Measurements from ENCODE around the gene BMS1.
"Not testable (repeated sequence)": the region's sequence is repeated elsewhere in the genome, so short reads cannot be mapped to it uniquely, and the experiment has no call there.

The BMS1 gene

DNA sequence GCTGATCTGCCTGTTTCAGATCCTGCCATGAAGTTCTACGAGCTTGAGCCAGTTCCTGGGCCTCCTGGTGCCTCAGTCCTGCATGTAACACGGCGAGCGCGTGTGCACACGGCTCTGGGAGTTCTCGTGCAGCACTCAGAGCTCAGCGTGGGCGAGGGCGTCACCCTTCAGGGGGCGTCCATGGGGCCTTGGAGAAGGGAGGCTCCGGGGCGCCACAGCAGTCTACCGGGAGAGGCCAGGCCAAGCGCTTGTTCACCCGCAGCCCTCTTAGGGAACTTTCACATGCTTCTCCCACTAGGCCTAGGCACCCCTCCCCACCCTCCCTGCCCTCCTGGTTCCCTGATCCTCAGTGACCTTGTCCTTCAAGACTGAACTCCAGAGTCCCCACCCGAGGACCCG is 83.1 kb downstream of the BMS1 start:
- H3K36me3 Mint-ChIP-seq (ENCODE audit: low read depth), result no peaks in the 10 kb centered on the region
- H3K4me3 Mint-ChIP-seq, result no peak overlapping the region
- peaks cover 40% of the 10 kb centered on the region for H3K27me3 Mint-ChIP-seq (ENCODE audit: low read depth)
- no peak overlapping the region for H3K27ac Mint-ChIP-seq
- H3K9me3 Mint-ChIP-seq, result no peaks in the 10 kb centered on the region
- H3K4me1 Mint-ChIP-seq (ENCODE audit: low read depth), result peaks cover 3% of the 10 kb centered on the region

DNA sequence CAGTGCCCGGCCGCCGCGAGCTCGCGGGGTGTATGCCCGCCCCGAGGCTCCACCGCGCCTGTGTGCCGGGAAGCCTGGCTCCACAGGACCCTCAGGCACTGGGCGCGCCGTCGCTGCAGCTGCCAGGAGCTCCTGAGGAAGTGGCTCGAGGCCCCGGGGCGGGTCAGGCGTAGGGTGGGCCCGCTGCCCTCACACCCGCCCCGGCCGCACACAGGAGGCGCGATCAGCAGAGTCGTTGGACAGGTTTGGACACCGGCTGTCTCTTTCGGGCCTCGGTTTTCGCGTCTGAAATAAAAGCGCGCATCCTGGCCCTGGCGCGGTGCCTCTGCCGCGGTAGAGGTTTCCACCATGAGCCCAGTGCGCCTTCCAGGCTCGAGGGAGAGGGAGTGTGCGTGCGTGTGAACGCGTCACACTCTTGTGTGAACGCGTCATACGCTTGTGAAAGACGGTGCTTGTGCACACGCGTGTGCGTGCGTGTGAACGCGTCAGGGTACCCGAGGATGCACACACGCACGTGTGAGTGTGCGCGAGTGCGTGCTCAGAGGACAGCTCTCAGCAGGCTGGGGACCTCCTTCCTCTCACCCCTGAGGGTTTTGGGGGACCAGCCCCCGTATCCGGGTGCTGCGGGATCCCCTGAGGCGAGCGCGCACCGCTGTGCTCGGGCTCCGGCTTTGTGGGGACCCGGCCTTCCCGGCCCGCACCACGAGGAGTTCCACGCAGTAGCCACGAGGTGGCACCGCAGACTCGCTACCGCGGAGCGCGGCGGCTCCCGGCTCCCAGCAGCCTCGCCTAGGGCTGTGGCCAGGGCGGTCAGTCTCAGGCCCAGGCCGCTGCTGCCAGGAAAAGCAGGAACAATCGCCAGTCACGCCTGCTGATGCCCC is 83.8 kb downstream of the BMS1 start:
- Mint-ChIP-seq H3K36me3 (ENCODE audit: low read depth) (no peaks in the 10 kb centered on the region), H3K27ac (no peak overlapping the region), H3K4me3 (no peak overlapping the region), H3K4me1 (ENCODE audit: low read depth) (peaks cover 3% of the 10 kb centered on the region), H3K27me3 (ENCODE audit: low read depth) (peaks cover 40% of the 10 kb centered on the region), H3K9me3 (no peaks in the 10 kb centered on the region)

DNA sequence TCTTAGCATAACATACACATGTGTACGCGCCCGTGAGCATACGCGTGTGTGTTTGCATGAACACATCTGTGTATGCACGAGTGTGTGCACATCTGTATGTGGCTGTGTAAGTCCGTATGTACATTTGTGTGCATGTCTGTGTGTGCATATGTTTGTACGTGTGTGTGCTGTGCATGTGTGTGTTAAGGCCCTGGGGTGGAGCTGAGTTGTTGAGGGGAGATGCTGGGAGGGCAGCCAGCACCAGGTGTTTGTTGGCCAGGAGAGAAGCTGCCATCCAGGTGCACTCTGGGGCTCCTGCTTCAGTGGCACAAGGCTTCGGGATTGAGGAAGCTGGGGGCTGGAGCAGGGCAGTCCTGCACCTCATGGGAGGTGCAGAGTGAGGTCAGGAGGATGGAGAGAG is 85.0 kb downstream of the BMS1 start:
- Mint-ChIP-seq H3K4me3 (no peak overlapping the region), H3K4me1 (ENCODE audit: low read depth) (peaks cover 3% of the 10 kb centered on the region), H3K36me3 (ENCODE audit: low read depth) (no peaks in the 10 kb centered on the region), H3K27me3 (ENCODE audit: low read depth) (peaks cover 40% of the 10 kb centered on the region), H3K27ac (no peak overlapping the region), H3K9me3 (no peaks in the 10 kb centered on the region)

DNA sequence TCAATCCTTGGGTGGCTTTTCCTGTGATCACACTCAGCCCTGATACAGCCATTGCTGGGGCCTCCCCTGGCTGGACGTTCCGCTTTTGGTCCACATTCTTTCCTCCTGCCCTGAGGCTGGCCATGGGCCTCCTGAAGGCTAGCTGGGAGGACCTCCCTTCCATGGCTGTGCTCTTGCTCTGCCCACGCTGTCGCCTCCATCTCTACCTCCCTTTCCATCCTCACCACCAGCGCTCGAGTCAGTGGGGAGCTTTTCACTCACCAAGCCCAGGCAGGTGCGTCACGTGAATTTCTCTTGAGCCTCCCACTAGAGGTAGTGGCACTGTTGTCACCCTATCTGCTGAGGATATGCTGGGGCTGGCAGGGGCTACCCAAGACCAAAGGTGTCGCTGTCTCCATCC is 85.9 kb downstream of the BMS1 start:
- no peak overlapping the region for H3K27ac Mint-ChIP-seq
- H3K36me3 Mint-ChIP-seq (ENCODE audit: low read depth), result no peaks in the 10 kb centered on the region
- H3K4me1 Mint-ChIP-seq (ENCODE audit: low read depth), result peaks cover 3% of the 10 kb centered on the region
- H3K9me3 Mint-ChIP-seq, result no peaks in the 10 kb centered on the region
- peaks cover 34% of the 10 kb centered on the region for H3K27me3 Mint-ChIP-seq (ENCODE audit: low read depth)
- no peak overlapping the region for H3K4me3 Mint-ChIP-seq

DNA sequence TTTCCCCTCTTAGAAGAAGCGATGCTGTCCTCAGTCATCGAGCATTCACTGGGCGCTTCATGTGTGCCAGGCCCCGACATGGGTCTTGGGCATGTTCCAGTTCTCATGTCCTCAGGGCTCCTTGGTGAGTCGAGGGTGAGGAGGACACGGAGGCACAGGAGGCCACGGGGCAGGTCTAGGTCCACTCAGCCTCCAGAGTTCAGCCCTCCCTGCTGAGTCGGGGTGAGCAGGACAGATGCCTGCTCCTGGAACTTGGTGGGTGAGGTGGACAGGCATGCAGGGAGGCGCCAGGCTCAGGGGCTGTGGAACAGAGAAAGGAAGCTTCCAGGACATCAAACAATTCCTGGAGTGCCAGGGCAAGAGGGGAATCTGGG is 87.4 kb downstream of the BMS1 start:
- Mint-ChIP-seq H3K36me3 (ENCODE audit: low read depth) (no peaks in the 10 kb centered on the region), H3K9me3 (no peaks in the 10 kb centered on the region), H3K27me3 (ENCODE audit: low read depth) (peaks cover 20% of the 10 kb centered on the region), H3K4me3 (no peak overlapping the region), H3K27ac (no peak overlapping the region), H3K4me1 (ENCODE audit: low read depth) (peaks cover 3% of the 10 kb centered on the region)

DNA sequence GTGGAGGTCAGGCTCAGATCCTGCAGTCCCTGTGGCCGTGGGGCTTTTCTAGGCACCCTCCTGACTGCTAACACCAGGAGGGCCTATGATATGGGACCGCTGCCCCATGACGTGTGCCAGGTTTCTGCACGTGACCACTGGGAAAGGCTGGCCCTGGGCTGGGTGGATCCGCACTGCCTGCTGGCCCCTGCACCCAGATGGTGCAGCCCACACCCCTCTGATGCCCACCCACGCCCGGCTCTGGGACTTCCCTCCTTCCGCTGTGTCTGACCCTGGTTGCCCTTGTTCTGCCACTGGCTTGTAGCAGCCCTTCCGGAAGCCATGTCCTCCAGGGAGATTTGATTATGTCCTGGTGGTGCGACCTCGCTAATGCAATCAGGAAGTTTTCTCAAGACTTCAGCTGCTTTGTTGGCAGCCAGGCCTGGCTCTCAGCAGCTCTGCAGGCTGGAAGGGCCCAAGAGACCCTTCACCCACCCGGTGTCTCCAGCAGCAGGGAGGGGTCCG is 88.6 kb downstream of the BMS1 start:
- H3K27ac Mint-ChIP-seq; H3K36me3 Mint-ChIP-seq (ENCODE audit: low read depth); H3K4me1 Mint-ChIP-seq (ENCODE audit: low read depth); H3K4me3 Mint-ChIP-seq; H3K9me3 Mint-ChIP-seq: not testable (repeated sequence)
- H3K27me3 Mint-ChIP-seq (ENCODE audit: low read depth), result peaks cover 12% of the 10 kb centered on the region

DNA sequence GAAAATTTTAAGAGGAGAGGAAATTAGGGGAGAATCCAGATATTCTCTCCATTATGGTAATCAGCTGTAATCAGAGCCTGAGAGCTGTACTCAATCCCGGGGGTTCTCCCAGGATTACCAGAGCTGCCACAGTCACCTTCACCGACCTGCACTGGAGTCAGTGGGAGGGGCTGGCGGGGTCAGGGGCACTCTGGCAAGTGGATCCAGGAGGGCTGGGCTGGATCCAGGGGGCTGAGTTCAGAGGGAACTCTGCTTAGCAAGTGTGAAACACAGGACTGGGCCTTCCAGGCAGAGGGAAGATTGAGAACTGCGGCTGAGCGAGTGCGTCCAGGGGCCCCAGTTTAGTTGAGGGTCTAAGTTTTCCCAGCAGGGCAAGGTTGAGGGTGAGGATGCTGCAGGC is 89.2 kb downstream of the BMS1 start:
- Mint-ChIP-seq H3K27ac (no peak overlapping the region), H3K4me3 (no peak overlapping the region), H3K4me1 (ENCODE audit: low read depth) (peaks cover 3% of the 10 kb centered on the region), H3K27me3 (ENCODE audit: low read depth) (peaks cover 9% of the 10 kb centered on the region), H3K36me3 (ENCODE audit: low read depth) (no peaks in the 10 kb centered on the region), H3K9me3 (no peaks in the 10 kb centered on the region)

DNA sequence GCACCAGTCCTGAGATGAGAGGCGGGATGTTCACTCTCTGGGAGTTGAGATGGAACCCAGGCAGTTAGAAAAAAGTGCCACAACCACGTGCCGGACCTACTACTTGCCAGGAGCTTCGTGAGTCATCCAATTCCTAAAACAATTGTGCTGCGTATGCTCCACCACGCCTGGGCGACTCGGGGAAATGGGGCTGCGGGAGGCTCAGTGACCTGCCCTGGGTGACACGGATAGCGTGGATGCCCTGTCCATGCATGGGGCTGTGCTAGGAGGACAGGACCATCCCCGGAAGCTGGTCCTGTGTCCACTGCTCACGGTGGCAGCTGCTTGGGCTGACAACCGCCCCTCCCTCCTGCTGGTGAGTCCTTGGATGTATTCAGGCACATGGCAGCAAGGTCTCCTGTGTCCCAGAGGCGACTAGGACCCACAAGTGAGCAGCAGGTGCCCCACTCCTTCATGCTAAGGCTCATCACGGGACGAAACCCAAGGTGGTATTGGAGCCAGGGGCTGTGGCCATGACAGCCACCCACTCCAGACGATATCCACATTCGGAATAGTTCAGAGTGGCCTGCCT is 90.4 kb downstream of the BMS1 start:
- no peaks in the 10 kb centered on the region for H3K27me3 Mint-ChIP-seq (ENCODE audit: low read depth)
- no peaks in the 10 kb centered on the region for H3K4me1 Mint-ChIP-seq (ENCODE audit: low read depth)
- no peaks in the 10 kb centered on the region for H3K9me3 Mint-ChIP-seq
- H3K4me3 Mint-ChIP-seq, result no peak overlapping the region
- no peaks in the 10 kb centered on the region for H3K36me3 Mint-ChIP-seq (ENCODE audit: low read depth)
- H3K27ac Mint-ChIP-seq, result no peak overlapping the region

DNA sequence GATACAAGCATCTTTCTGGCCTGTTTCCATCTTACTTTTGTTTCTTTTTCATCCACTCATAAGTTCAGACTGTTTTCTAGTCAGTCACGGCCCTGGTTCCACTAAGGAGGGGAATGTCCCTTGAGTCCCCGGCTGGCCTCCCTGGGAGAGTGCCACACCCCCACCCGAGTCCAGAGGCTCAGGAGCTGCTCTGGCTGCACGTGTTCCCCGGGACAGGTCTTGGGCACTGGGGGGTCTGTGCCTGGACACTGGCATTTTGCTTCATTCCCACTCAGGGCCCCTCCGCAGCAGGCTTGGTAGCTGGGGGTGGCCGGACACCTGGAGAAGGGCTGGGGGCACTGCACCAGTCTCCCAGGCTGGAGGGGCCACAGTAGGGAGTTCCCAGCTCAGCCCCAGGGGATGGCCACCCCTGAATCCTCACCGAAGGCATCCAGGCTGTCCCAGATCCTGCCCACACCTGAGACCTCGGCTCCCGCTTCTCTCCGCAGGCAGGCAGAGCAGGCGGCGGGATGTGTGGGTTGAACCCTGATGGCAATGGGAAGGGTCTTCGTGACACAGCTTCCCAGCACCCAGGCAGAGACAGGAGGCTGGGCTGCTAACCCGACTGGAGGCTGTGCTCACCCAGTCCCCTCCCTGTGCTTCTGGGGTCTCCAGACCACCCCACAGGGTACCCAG is 92.3 kb downstream of the BMS1 start:
- H3K4me3 Mint-ChIP-seq, result no peak overlapping the region
- H3K36me3 Mint-ChIP-seq (ENCODE audit: low read depth), result no peaks in the 10 kb centered on the region
- no peaks in the 10 kb centered on the region for H3K9me3 Mint-ChIP-seq
- H3K27ac Mint-ChIP-seq, result no peak overlapping the region
- H3K27me3 Mint-ChIP-seq (ENCODE audit: low read depth), result no peaks in the 10 kb centered on the region
- no peaks in the 10 kb centered on the region for H3K4me1 Mint-ChIP-seq (ENCODE audit: low read depth)

DNA sequence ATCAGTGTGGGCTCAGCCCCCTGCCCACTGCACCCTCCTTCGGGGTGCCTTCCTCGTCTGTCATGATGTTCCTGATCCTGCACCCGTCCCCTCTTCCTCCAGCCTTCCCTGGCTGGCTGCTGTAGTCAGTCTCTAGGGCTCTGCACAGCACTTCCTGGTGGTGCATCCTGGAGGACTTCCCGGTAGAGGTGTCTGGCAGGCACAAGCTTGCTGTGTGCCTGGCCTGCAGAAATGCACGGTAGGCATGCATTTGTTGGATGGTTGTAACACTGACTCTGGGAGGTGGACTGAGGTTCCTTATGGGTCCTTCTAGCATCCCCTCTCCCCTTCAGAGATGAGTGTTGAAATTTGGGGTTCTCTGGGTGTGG is 92.8 kb downstream of the BMS1 start:
- Mint-ChIP-seq H3K4me1 (ENCODE audit: low read depth) (no peaks in the 10 kb centered on the region), H3K9me3 (no peaks in the 10 kb centered on the region), H3K27ac (no peak overlapping the region), H3K36me3 (ENCODE audit: low read depth) (no peaks in the 10 kb centered on the region), H3K4me3 (no peak overlapping the region), H3K27me3 (ENCODE audit: low read depth) (no peaks in the 10 kb centered on the region)

DNA sequence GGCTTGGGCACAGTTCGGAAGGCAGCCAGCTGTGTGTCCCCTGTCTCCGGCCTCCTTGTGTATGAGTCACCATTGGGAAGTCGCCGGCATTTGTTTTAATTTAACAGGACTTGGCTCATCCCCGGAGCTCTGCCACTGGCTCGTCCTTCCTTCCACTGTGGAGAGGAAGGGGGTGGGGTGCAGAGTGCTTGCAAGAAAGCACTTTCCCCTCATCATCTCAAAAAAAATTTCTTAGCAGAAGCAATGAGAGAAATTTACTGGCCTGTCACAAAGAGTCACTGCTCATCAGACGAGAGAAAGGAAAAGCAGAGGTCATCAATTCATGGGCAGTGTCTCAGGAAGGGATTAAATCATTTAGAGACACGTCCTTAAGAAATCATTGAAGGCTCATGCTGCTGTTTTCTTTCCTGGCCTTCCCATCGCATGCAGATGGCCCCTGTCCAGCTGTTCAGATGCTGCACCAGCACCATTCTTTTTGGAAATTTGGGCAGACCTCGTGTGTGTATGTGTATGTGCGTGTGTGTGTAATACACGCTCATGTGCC is 93.3 kb downstream of the BMS1 start:
- Mint-ChIP-seq H3K36me3 (ENCODE audit: low read depth) (no peaks in the 10 kb centered on the region), H3K4me3 (no peak overlapping the region), H3K9me3 (no peaks in the 10 kb centered on the region), H3K27me3 (ENCODE audit: low read depth) (no peaks in the 10 kb centered on the region), H3K27ac (no peak overlapping the region), H3K4me1 (ENCODE audit: low read depth) (no peaks in the 10 kb centered on the region)

DNA sequence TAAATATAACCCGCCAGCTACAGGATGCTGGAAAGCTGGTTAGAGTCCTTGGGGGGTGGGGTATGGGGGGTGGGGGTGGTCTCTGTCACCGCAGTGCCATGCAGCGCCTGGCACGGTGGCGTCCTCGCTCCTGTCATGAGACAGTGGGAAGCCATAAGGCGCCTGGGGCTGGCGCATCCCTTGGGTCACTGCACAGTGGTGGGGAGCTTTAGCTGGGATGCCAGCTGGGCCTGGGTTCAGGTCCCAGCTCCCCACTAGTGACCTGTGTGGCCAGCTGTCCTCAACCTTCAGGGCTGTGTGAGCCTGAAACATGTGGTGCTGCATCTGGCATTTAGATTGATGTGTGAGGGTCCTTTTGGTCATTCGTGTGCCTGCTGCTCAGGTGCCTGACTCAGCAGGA is 93.9 kb downstream of the BMS1 start:
- no peak overlapping the region for H3K4me3 Mint-ChIP-seq
- H3K27me3 Mint-ChIP-seq (ENCODE audit: low read depth), result no peaks in the 10 kb centered on the region
- no peaks in the 10 kb centered on the region for H3K9me3 Mint-ChIP-seq
- H3K27ac Mint-ChIP-seq, result no peak overlapping the region
- H3K36me3 Mint-ChIP-seq (ENCODE audit: low read depth), result no peaks in the 10 kb centered on the region
- H3K4me1 Mint-ChIP-seq (ENCODE audit: low read depth), result no peaks in the 10 kb centered on the region

DNA sequence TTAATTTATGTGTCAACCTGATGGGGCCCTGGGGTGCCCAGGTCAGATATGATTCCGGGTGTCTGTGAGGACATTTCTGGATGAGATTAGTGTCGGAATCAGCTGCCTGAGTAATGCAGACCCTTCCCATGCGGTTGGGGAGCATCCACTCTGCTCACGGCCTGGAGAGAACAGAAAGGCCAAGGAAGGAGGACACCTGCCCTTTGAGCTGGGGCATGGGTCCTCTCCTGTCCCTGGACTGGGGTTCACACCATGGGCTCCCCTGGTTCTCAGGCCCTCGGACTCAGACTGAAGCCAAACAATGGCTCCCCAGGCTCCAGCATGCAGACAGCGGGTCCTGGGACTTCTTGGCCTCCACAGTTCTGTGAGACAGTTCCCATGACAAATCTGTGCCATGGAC is 94.3 kb downstream of the BMS1 start:
- no peaks in the 10 kb centered on the region for H3K4me1 Mint-ChIP-seq (ENCODE audit: low read depth)
- H3K4me3 Mint-ChIP-seq, result no peak overlapping the region
- H3K27me3 Mint-ChIP-seq (ENCODE audit: low read depth), result no peaks in the 10 kb centered on the region
- no peak overlapping the region for H3K27ac Mint-ChIP-seq
- H3K9me3 Mint-ChIP-seq, result peaks cover under 1% of the 10 kb centered on the region
- H3K36me3 Mint-ChIP-seq (ENCODE audit: low read depth), result no peaks in the 10 kb centered on the region

DNA sequence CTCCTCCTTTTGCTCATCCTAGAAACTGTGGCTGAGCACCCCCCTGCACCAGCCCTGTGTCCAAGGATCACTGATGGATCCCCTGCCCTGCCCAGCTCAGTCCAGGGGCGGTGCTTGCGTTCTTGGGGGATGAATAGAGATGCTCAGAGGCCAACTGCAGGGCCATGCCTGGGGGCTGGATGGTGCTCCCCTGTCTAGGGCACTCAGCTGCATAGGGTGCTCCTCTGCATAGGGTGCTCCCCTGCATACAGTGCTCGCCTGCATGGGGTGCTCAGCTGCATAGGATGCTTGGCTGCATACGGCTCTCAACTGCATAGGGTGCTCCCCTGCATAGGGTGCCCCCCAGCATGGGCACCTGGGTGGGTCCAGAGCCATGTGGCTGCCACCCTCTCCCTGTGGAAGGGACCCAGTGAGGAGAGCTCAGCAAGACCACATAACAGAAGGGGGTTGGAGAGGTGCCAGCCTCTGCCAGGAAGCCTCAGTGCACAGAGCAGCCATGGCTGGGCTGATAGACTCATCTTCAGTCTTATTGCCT is 95.0 kb downstream of the BMS1 start:
- H3K36me3 Mint-ChIP-seq (ENCODE audit: low read depth), result no peaks in the 10 kb centered on the region
- no peaks in the 10 kb centered on the region for H3K4me1 Mint-ChIP-seq (ENCODE audit: low read depth)

More for the DNA sequence above, 95.0 kb downstream of the BMS1 start:
- peaks cover 6% of the 10 kb centered on the region for H3K9me3 Mint-ChIP-seq
- H3K4me3 Mint-ChIP-seq, result no peak overlapping the region
- no peaks in the 10 kb centered on the region for H3K27me3 Mint-ChIP-seq (ENCODE audit: low read depth)
- no peak overlapping the region for H3K27ac Mint-ChIP-seq
